Measurements from ENCODE around the gene LRRC17. TPM values are rescaled to one million over a fixed set of nuclear protein-coding genes. Genes with fewer than 3 reads are reported as not detected.
"Not testable (repeated sequence)": the region's sequence is repeated elsewhere in the genome, so short reads cannot be mapped to it uniquely, and the experiment has no call there.

The LRRC17 gene
- total RNA-seq, 1 experiment from 2014 or later, result not detected

DNA sequence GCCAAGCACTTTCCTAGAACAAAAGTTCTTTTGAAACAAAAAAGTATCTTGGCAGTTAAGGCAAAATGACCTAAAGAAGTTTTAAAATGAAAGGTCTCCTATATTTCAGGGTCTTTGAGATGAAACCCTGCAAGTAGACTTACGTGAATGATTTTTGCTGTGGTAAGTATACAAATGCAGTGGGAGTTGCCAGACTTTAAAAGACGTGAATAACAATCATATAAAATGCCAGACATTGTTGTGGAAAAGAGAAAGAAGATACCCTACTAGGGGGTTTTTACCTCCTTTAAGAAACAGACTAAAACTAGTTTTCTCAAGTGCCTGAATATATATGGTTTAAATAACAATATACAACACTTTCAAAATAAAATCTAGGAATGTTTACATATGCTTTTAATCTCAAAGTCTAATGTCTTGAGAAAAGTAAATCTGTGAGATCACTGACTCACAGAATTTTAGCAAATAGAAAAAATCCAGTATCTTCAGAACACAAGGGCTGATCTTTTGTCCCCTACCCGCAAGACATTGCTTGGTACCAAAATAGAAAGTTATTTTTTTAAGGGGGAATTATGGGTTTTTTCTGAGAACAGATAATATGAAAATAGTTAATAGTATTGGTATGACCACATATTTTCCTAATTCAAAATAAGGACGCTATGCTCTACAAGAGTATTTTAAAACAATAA is 29.5 kb downstream of the LRRC17 start:
- H3K4me1 ChIP-seq (ENCODE audit: low read length), result no peaks in the 10 kb centered on the region
- no peaks in the 10 kb centered on the region for H3K9me3 ChIP-seq (ENCODE audit: low read length)
- no peaks in the 10 kb centered on the region for H3K9me2 ChIP-seq (replicated peaks; ENCODE audit: insufficient read depth, low read length)
- H2AFZ ChIP-seq (ENCODE audit: low read length), result no peak overlapping the region
- no peak overlapping the region for H3K9ac ChIP-seq (ENCODE audit: low read length)
- H3K27ac ChIP-seq (ENCODE audit: low read length), result no peak overlapping the region
- H3K27me3 ChIP-seq (ENCODE audit: low read length), result no peaks in the 10 kb centered on the region
- H3K36me3 ChIP-seq (ENCODE audit: insufficient read depth, low read length), result no peaks in the 10 kb centered on the region
- DNase-seq, result no peak
- H3K4me3 ChIP-seq (ENCODE audit: low read length), result no peak overlapping the region
- H3K4me2 ChIP-seq (ENCODE audit: low read depth, low read length, poor library complexity, severe bottlenecking), result no peak overlapping the region
- H3K79me2 ChIP-seq (ENCODE audit: low read length), result no peaks in the 10 kb centered on the region
- no peaks in the 10 kb centered on the region for H4K20me1 ChIP-seq (ENCODE audit: insufficient read depth, low read depth, low read length)

DNA sequence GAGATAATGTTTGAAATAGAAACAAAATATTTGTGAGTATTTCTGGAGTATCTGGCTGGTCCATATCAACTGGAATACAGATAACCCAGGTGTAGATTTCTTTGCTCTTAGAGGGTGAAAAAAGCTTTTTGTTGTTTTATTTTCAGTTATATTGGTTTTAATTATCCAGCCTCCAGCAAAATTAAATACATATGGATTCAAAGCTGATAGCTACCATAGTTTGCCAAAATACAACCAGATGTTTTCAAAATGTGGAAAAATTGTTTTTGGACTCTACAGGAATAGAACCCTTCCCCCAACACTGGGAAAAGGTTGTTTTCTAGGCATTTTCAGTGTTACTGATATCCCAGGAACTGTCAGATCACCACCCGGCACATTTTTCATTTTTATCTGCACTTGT is 30.1 kb downstream of the LRRC17 start:
- H3K4me3 ChIP-seq (ENCODE audit: low read length), result no peak overlapping the region
- H2AFZ ChIP-seq (ENCODE audit: low read length), result no peak overlapping the region
- H3K9me2 ChIP-seq (replicated peaks; ENCODE audit: insufficient read depth, low read length), result no peaks in the 10 kb centered on the region
- no peak overlapping the region for H3K4me2 ChIP-seq (ENCODE audit: low read depth, low read length, poor library complexity, severe bottlenecking)
- H3K27ac ChIP-seq (ENCODE audit: low read length), result no peak overlapping the region
- no peaks in the 10 kb centered on the region for H3K79me2 ChIP-seq (ENCODE audit: low read length)
- no peaks in the 10 kb centered on the region for H4K20me1 ChIP-seq (ENCODE audit: insufficient read depth, low read depth, low read length)
- H3K4me1 ChIP-seq (ENCODE audit: low read length), result no peaks in the 10 kb centered on the region
- no peak overlapping the region for H3K9ac ChIP-seq (ENCODE audit: low read length)
- no peaks in the 10 kb centered on the region for H3K36me3 ChIP-seq (ENCODE audit: insufficient read depth, low read length)
- H3K27me3 ChIP-seq (ENCODE audit: low read length), result no peaks in the 10 kb centered on the region
- H3K9me3 ChIP-seq (ENCODE audit: low read length), result no peaks in the 10 kb centered on the region
- no peak for DNase-seq

DNA sequence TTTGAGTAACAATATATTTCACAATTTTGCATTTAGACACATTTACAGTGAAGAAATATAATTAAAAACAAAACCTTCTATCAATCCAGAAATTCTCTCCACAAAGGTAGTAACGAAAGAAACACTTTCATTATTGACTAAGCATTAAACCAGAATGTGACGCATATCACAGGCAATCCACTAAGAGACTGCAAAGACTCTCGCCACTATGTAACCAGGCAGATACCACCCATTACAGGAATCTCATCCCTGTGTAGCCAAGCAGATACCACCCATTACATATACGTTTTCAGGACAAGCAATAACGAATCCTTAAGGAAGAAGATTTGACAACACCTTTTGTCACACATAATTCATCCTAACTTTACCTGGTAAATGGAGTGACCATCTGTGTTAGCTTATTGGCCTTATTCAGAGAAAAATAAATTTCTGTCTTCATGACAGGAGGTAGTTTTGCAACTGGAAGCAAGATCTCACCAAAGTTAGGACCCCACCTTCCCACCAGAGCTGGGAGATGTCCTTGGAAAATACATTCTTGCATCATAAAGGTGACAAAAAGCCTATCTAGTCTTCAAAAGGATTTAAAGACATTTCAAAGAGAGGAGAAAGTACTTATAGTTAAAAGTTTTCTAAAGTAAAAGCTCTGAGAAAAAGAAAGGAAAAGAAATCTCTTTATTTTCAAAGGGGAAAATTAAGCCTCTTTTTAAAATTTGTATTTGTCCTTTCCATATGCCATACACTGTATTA is 30.8 kb downstream of the LRRC17 start:
- Histone ChIP-seq H3K27me3 (ENCODE audit: low read length) (no peaks in the 10 kb centered on the region), H3K4me2 (ENCODE audit: low read depth, low read length, poor library complexity, severe bottlenecking) (no peak overlapping the region), H3K27ac (ENCODE audit: low read length) (no peak overlapping the region), H4K20me1 (ENCODE audit: insufficient read depth, low read depth, low read length) (no peaks in the 10 kb centered on the region), H3K36me3 (ENCODE audit: insufficient read depth, low read length) (no peaks in the 10 kb centered on the region), H3K4me3 (ENCODE audit: low read length) (no peak overlapping the region), H3K4me1 (ENCODE audit: low read length) (no peaks in the 10 kb centered on the region), H2AFZ (ENCODE audit: low read length) (no peak overlapping the region), H3K9me3 (ENCODE audit: low read length) (no peaks in the 10 kb centered on the region), H3K9ac (ENCODE audit: low read length) (no peak overlapping the region), H3K79me2 (ENCODE audit: low read length) (no peaks in the 10 kb centered on the region), H3K9me2 (replicated peaks; ENCODE audit: insufficient read depth, low read length) (no peaks in the 10 kb centered on the region)
- DNase-seq, result no peak

DNA sequence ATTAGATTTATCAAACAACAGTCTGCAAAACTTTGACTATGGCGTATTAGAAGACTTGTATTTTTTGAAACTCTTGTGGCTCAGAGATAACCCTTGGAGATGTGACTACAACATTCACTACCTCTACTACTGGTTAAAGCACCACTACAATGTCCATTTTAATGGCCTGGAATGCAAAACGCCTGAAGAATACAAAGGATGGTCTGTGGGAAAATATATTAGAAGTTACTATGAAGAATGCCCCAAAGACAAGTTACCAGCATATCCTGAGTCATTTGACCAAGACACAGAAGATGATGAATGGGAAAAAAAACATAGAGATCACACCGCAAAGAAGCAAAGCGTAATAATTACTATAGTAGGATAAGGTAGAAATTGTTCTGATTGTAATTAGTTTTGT is 31.4 kb downstream of the LRRC17 start:
- Histone ChIP-seq H3K4me1 (ENCODE audit: low read length) (no peaks in the 10 kb centered on the region), H3K9ac (ENCODE audit: low read length) (no peak overlapping the region), H3K4me3 (ENCODE audit: low read length) (no peak overlapping the region), H3K36me3 (ENCODE audit: insufficient read depth, low read length) (no peaks in the 10 kb centered on the region), H2AFZ (ENCODE audit: low read length) (no peak overlapping the region), H4K20me1 (ENCODE audit: insufficient read depth, low read depth, low read length) (no peaks in the 10 kb centered on the region), H3K79me2 (ENCODE audit: low read length) (no peaks in the 10 kb centered on the region), H3K27me3 (ENCODE audit: low read length) (no peaks in the 10 kb centered on the region), H3K4me2 (ENCODE audit: low read depth, low read length, poor library complexity, severe bottlenecking) (no peak overlapping the region), H3K9me2 (replicated peaks; ENCODE audit: insufficient read depth, low read length) (no peaks in the 10 kb centered on the region), H3K9me3 (ENCODE audit: low read length) (no peaks in the 10 kb centered on the region), H3K27ac (ENCODE audit: low read length) (no peak overlapping the region)
- no peak for DNase-seq

DNA sequence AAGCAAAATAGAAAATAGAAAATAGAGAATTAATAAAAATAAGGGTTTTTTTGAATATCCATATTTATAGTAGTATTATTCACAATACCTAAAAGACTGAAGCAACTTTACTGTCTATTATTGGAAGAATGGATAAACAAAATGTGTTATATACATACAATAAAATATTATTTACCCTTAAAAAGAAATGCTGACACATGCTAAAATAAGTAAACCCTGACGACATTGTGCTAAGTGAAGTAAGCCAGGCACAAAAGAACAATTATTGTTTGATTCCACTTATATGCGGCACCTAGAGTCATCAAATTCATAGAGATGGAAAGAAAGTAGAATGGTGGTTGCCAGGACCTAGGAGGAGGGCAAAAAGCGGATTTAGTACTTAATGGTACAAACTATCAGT is 39.0 kb downstream of the LRRC17 start:
- no peaks in the 10 kb centered on the region for H3K4me1 ChIP-seq (ENCODE audit: low read length)
- no peaks in the 10 kb centered on the region for H4K20me1 ChIP-seq (ENCODE audit: insufficient read depth, low read depth, low read length)
- H3K9ac ChIP-seq (ENCODE audit: low read length), result no peak overlapping the region
- no peak overlapping the region for H3K4me2 ChIP-seq (ENCODE audit: low read depth, low read length, poor library complexity, severe bottlenecking)
- no peaks in the 10 kb centered on the region for H3K36me3 ChIP-seq (ENCODE audit: insufficient read depth, low read length)
- H3K79me2 ChIP-seq (ENCODE audit: low read length), result no peaks in the 10 kb centered on the region
- no peaks in the 10 kb centered on the region for H3K9me3 ChIP-seq (ENCODE audit: low read length)
- no peak for DNase-seq
- no peaks in the 10 kb centered on the region for H3K9me2 ChIP-seq (replicated peaks; ENCODE audit: insufficient read depth, low read length)
- no peak overlapping the region for H3K27ac ChIP-seq (ENCODE audit: low read length)
- no peaks in the 10 kb centered on the region for H3K27me3 ChIP-seq (ENCODE audit: low read length)
- no peak overlapping the region for H3K4me3 ChIP-seq (ENCODE audit: low read length)
- H2AFZ ChIP-seq (ENCODE audit: low read length), result no peak overlapping the region

DNA sequence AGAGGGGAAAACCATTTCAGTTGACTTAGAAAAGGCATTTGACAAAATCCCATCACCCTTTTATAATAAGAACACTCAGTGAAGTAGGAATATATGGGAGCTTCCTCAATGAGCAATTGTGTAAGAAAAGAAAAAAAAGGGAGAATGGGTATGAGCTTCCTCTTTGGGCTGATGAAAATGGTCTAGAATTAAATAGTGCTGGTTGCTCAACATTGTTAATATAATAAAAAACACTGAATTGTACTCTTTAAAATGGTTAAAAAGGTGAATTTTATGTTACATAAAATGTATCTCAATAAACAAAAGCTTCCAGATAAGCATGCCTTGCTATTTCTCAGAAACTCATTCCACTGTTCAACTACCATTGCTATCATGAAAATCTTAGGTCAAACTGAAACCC is 40.6 kb downstream of the LRRC17 start:
- DNase-seq, result no peak
- Histone ChIP-seq H2AFZ (ENCODE audit: low read length) (no peak overlapping the region), H3K27ac (ENCODE audit: low read length) (no peak overlapping the region), H3K4me1 (ENCODE audit: low read length) (no peaks in the 10 kb centered on the region), H3K9me3 (ENCODE audit: low read length) (no peaks in the 10 kb centered on the region), H3K9ac (ENCODE audit: low read length) (no peak overlapping the region), H3K79me2 (ENCODE audit: low read length) (no peaks in the 10 kb centered on the region), H3K36me3 (ENCODE audit: insufficient read depth, low read length) (no peaks in the 10 kb centered on the region), H3K4me3 (ENCODE audit: low read length) (no peak overlapping the region), H3K4me2 (ENCODE audit: low read depth, low read length, poor library complexity, severe bottlenecking) (no peak overlapping the region), H4K20me1 (ENCODE audit: insufficient read depth, low read depth, low read length) (no peaks in the 10 kb centered on the region), H3K27me3 (ENCODE audit: low read length) (no peaks in the 10 kb centered on the region), H3K9me2 (replicated peaks; ENCODE audit: insufficient read depth, low read length) (no peaks in the 10 kb centered on the region)

DNA sequence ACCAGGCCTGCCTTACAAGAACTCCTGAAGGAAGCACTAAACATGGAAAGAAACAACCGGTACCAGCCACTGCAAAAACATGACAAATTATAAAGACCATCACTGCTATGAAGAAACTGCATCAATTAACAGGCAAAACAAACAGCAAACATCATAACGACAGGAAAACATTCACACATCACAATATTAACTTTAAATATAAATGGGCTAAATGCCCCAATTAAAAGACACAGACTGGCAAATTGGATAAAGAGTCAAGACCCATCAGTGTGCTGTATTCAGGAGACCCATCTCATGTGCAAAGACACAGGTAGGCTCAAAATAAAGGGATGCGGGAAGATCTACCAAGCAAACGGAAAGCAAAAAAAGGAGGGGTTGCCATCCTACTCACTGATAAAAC is 41.6 kb downstream of the LRRC17 start:
- H3K4me2 ChIP-seq (ENCODE audit: low read depth, low read length, poor library complexity, severe bottlenecking); H3K79me2 ChIP-seq (ENCODE audit: low read length); H3K9me3 ChIP-seq (ENCODE audit: low read length); H3K4me3 ChIP-seq (ENCODE audit: low read length); DNase-seq; H2AFZ ChIP-seq (ENCODE audit: low read length); H3K27me3 ChIP-seq (ENCODE audit: low read length); H3K4me1 ChIP-seq (ENCODE audit: low read length); H3K9me2 ChIP-seq (replicated peaks; ENCODE audit: insufficient read depth, low read length); H3K36me3 ChIP-seq (ENCODE audit: insufficient read depth, low read length); H3K27ac ChIP-seq (ENCODE audit: low read length); H3K9ac ChIP-seq (ENCODE audit: low read length); H4K20me1 ChIP-seq (ENCODE audit: insufficient read depth, low read depth, low read length): not testable (repeated sequence)

DNA sequence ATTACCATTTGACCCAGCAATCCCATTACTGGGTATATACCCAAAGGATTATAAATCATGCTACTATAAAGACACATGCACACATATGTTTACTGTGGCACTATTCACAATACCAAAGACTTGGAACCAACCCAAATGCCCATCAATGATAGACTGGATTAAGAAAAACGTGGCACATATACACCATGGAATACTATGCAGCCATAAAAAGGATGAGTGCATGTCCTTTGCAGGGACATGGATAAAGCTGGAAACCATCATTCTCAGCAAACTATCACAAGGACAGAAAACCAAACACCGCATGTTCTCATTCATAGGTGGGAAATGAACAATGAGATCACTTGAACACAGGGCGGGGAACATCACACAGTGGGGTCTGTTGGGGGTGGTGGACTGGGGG is 45.2 kb downstream of the LRRC17 start:
- H3K9me2 ChIP-seq (replicated peaks; ENCODE audit: insufficient read depth, low read length); H3K4me3 ChIP-seq (ENCODE audit: low read length); H4K20me1 ChIP-seq (ENCODE audit: insufficient read depth, low read depth, low read length); H3K27me3 ChIP-seq (ENCODE audit: low read length); H3K9me3 ChIP-seq (ENCODE audit: low read length); H2AFZ ChIP-seq (ENCODE audit: low read length); H3K4me2 ChIP-seq (ENCODE audit: low read depth, low read length, poor library complexity, severe bottlenecking); H3K4me1 ChIP-seq (ENCODE audit: low read length); DNase-seq; H3K27ac ChIP-seq (ENCODE audit: low read length); H3K79me2 ChIP-seq (ENCODE audit: low read length); H3K36me3 ChIP-seq (ENCODE audit: insufficient read depth, low read length); H3K9ac ChIP-seq (ENCODE audit: low read length): not testable (repeated sequence)

All from Karpas-422 (cell line).